RKO (cell line): Measurements from ENCODE around the gene ZNF512B.
"Not testable (repeated sequence)": the region's sequence is repeated elsewhere in the genome, so short reads cannot be mapped to it uniquely, and the experiment has no call there.

ENCODE experiments used
- DNase-seq: peaks from one replicate; pipeline ENCODE4 v3.0.0-alpha.2; 2016; ENCODE audit warnings: low spot score

ZNF512B gene, protein sequence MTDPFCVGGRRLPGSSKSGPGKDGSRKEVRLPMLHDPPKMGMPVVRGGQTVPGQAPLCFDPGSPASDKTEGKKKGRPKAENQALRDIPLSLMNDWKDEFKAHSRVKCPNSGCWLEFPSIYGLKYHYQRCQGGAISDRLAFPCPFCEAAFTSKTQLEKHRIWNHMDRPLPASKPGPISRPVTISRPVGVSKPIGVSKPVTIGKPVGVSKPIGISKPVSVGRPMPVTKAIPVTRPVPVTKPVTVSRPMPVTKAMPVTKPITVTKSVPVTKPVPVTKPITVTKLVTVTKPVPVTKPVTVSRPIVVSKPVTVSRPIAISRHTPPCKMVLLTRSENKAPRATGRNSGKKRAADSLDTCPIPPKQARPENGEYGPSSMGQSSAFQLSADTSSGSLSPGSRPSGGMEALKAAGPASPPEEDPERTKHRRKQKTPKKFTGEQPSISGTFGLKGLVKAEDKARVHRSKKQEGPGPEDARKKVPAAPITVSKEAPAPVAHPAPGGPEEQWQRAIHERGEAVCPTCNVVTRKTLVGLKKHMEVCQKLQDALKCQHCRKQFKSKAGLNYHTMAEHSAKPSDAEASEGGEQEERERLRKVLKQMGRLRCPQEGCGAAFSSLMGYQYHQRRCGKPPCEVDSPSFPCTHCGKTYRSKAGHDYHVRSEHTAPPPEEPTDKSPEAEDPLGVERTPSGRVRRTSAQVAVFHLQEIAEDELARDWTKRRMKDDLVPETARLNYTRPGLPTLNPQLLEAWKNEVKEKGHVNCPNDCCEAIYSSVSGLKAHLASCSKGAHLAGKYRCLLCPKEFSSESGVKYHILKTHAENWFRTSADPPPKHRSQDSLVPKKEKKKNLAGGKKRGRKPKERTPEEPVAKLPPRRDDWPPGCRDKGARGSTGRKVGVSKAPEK

DNA sequence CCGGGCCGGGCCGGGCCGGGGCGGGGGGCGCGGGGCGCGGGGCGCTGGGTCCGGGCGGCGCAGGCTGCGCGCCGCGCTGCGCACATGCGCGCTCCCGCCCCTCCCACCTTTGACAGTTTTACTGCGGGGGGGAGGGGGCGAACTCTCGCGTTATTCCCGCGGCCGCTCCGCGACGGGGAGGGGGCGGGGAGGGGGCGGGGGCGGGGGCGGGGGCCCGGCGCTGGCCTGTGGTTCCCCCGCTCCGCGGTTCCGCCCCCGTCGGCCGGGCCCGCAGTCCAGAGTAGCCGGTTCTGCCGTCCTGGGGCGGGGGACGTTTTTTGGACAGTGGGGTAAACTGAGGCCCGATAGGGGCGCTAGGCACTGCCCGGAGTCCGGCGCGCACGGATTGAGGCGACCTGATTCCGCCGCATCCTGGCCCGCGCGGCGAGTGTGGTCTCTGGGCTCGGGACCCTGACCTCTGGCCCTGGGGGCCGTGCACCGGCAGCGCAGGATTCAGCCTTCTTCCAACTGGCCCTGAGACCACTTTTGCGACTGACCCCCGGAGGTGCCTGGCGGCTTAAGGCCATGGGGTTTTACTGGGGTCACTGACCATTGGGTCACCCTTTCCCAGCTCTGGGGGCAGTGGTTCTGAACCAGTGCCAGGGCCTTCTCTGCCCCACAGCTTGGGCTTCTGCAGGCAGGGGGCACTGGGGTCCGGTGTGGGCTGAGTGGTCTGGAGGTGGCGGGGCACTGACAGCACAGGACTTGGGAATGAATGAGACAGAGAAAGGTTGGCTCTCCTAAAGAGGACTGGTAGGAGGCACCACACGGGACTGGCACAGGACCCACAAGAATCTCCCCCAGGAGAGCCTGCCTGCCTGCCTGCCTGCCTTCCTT, at the start of gene ZNF512B:
TSS of gene ZNF512B (minus strand) at position 93 of the 876 bp plus-strand sequence. CDS start 1,980 bp downstream, outside the sequence.
- no peak for DNase-seq

DNA sequence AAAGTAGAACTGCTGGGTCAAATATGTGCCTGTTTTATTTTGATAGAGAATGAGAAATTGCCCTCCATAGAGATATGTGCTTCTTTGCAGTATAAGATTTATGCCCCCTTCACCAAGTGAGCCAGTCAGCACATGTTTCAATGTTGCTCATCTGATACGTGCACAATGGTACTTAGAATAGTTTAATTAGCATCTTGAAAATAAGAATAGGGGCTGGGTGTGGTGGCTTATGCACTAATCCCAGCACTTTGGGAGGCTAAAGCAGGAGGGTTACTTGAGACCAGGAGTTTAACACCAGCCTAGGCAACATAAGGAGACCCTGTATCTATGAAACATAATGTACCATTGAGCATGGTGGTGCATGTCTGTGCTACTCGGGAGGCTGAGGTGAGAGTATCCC, 45.9 kb upstream of the ZNF512B start:
- no peak for DNase-seq

DNA sequence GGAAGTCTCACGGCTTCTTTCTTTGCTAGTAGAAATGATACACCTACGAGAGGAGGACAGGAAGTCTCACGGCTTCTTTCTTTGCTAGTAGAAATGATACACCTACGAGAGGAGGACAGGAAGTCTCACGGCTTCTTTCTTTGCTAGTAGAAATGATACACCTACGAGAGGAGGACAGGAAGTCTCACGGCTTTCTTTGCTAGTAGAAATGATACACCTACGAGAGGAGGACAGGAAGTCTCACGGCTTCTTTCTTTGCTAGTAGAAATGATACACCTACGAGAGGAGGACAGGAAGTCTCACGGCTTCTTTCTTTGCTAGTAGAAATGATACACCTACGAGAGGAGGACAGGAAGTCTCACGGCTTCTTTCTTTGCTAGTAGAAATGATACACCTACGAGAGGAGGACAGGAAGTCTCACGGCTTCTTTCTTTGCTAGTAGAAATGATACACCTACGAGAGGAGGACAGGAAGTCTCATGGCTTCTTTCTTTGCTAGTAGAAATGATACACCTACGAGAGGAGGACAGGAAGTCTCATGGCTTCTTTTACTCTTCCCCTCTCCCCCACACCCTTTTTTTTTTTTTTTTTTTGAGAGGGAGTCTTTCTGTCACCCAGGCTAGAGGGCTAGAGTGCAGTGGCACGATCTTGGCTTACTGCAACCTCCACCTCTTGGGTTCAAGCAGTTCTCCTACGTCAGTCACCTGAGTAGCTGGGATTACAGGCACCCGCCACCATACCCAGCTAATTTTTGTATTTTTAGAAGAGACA, 42.8 kb upstream of the ZNF512B start:
- not testable (repeated sequence) for DNase-seq

DNA sequence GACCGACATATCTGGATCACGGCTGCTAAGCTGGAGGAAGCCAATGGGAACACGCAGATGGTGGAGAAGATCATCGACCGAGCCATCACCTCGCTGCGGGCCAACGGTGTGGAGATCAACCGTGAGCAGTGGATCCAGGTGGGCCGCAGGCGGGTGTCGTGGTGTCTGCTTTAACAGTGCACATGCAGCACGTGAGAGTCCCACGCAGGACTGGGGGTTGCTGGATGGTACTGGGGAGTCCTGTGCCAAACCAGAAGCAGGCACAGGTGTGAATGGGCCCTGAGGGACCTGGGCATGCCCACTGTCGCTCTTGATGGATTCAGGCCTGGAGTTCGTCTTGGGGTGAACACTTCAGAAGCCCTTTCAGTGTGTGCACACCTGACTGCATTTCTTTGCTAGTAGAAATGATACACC, 41.6 kb upstream of the ZNF512B start:
- DNase-seq: no peak

DNA sequence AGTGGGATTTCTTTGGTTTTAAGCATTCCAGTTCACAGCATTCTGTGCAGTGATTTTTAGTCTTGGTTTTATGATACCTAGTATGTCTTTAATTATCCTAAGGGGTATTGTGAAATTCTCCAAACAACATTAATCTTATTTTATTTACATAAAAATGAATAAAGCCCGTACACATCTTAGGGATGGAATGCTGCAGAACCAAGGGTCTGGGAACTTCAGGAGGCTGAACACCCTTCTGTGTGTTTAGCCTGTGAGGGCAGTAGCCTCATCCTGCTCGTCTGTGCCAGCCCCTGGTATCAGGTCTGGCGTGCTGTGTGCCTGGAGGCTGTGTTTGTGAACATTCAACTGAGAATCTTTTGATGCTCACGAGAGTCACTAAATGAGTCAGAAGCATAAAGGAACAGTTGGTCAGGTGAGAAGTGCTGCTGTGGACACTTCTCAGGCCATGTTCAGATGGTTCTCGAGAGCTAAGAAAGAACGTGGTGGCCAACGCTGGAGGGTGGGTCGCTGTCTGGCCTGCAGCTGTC, 41.0 kb upstream of the ZNF512B start:
- no peak for DNase-seq

DNA sequence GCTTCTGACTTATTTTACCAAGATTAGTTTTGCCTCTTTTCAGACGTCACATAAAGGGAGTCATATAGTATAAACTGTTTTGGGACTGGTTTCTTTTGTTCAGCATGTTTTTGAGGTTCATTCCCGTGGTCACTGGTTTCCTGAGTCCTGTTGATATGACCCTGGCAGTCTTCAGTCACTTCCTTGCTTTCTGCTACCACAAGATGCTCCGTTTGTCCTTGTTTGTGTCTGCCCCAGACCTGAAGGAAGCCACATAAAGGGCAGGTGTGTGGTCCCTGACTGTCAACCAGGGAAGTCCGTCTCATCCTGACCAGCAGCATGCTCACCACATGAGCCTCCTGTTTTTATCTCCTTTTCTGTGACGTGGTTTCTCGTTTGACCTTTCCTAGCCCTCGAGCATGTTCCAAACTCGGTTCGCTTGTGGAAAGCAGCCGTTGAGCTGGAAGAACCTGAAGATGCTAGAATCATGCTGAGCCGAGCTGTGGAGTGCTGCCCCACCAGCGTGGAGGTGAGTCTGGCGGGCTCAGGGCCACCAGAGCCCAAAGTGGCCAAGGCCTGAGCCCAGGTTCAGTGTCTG, 40.2 kb upstream of the ZNF512B start:
- DNase-seq: no peak

DNA sequence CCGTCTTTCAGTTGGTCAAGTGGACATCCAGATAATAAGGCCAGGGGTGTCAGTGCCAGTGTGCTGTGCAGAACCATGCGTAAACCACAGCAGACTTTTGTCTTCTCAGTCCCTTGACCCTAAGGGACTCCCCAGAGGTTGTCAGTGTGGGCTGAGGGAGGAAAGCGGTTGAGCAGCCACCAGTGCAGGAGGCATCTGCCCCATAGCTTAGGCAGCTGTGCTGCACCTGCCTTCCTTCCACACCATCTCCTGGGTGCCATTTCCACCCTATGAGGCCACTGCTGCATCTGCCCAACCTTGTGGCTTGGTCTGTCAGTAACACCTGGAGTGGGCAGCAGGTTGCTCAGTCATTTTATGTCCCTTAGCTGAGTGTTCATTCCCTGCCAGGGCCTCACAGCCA, 37.2 kb upstream of the ZNF512B start:
- DNase-seq: no peak

DNA sequence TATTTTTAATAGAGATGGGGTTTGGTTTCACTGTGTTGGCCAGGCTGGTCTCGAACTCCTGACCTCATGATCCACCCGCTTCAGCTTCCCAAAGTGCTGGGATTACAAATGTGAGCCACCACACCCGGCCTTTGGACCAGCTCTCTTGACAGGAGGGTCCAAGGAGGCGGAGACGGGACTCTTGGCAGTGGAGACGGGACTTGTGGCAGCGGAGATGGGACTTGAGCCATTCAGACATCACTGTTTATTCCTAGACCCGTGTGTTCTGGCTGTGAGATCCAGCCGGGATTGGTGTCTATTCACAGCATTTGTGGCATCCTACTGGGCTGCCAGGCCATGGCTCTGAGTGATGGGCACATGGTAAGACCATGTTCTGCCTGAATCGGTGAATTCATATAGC, 36.8 kb upstream of the ZNF512B start:
- no peak for DNase-seq

DNA sequence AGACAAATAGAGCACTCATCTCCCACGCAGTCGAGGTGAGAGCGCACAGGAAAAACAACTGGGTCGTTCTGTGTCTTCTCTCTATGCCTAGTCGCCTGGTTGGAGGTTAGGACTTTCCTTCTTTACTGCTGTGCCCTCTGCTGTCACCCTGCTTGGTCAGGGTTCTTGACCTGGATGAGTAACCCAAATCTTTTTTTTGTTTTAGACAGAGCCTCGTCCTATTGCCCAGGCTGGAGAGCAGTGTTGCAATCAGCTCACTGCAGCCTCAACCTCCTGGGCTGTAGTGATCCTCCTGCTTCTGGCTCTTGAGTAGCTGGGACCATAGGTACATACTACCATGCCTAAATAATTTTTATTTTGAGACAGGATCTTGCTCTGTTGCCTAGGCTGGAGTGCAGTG, 35.7 kb upstream of the ZNF512B start:
- no peak for DNase-seq

DNA sequence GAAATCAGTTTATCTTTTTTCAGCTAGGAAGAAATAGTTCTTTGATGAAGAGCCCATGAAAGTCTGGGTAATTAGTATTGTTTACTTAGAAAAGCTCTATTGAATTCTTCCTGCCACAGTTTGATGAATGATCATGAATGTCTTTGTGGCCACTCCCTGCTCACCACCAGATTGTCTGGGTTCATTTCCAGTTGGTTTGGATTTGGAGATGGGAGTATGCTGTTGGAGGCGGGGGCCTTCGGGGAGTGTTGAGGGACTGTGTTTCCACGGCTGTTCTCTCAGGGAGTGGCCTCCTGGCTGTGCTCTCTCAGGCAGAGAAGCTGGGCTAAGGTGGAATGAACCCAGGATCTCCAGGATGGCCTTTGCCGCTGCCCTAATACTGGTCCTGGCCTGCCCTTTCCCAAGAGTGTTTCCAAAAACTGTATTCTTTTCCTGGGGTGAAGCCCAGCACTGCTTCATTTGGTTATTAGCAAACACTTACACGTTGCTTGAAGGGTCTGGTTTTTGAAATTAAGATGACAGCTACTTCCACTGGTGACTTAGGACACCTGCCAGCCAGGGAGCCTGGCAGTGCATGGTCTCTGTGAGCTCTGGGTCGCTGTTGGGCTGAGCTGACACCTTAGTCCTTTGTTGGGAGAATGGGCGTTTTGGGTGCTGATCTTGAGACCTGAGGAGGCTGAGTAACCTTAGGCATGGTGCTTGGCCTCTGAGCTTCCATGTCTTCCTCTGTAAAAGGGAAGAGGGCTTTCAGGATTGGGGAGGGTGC, 34.4 kb upstream of the ZNF512B start:
- DNase-seq: no peak

DNA sequence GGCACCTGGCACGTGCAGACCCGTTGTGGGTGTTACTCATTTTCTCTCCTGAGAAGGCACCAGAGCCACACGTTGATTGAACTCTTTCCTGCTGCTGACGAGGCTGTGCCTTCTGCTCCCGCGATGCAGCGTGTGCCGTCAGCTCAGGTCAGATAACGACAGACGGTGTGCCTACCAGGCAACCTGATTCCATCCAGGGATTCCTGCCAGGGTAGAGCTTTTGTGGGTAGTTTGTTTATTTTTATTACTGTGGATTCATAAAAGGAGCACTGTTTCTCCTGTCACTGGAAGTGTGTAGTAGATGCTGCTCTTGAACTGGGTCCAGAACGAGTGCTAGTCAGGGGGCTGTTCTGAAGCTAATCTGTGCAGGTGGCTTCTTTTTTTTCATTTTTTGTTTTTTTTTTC, 31.9 kb upstream of the ZNF512B start:
- no peak for DNase-seq

DNA sequence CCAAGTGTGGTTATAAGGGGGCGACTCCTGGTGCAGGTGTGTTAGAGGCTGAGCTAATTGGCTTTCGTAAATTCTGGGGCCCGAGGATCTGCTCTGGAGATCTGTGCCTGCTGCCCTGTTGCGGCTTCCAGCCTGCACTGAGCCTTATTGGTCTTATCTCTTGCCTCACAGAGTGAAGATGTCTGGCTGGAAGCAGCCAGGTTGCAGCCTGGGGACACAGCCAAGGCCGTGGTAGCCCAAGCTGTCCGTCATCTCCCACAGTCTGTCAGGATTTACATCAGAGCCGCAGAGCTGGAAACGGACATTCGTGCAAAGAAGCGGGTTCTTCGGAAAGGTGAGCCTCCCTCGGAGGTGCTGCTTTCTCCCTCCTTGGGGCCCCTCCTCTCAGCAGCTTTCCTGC, 31.2 kb upstream of the ZNF512B start:
- no peak for DNase-seq

DNA sequence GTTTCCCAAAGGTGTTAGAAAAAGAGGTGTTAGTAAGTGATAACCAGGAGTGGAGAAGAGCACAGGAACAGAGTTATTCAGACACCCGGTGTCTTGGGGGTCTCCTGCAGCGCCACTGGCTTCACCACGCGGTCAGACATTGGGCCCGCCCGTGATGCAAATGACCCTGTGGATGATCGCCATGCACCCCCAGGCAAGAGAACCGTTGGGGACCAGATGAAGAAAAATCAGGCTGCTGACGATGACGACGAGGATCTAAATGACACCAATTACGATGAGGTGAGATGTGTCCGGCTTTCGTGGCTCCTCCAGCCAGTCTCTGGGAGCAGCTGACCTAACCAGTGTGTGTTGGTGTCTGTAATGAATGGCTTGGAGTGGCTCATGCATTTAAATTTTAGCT, 13.2 kb upstream of the ZNF512B start:
- no peak for DNase-seq

DNA sequence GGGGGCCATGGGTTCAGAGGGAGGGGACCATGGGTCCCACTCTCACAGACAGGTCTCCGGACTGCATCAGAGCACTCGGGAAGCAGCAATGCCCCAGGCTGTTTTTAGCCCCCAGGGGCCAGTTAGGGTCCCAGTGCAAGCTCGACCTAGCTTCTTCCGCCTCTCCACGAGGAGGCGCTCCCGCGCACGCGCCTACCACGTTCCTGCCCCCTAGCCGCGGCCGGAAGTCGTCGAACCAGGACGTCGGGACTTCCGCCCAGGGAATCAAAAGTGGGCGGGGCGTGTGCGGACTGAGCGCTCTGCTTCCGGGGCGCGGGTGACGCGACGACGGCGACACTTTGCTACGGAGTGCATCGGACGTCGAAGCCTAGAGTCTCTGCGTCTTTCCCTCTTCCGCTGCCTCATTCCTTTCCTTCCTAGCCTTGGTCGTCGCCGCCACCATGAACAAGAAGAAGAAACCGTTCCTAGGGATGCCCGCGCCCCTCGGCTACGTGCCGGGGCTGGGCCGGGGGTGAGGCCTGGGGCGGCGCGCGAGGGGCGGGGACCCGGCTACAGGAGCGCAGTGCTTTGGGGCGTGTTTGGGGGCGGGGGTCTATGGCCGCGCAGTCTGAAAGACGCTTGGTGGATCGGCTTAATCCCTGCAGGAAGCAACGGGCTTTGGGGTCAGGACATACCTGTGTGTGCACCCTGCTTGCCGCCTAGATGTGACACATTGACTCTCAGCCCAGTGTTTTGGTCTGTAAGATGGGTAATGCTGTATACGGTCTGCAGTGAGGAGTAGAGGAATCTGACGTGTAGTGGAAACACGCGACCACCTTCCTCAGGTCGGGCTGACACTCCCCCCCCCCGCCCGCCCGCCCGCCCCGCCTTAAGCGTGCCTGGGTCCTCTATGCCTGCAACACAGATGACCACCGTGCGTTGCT, 11.3 kb upstream of the ZNF512B start, which contains the start of gene PRPF6:
TSS of gene PRPF6 (plus strand) at position 327 of the 923 bp plus-strand sequence. CDS start at position 441, 114 bp downstream.
- peak; percentile 99 for DNase-seq

DNA sequence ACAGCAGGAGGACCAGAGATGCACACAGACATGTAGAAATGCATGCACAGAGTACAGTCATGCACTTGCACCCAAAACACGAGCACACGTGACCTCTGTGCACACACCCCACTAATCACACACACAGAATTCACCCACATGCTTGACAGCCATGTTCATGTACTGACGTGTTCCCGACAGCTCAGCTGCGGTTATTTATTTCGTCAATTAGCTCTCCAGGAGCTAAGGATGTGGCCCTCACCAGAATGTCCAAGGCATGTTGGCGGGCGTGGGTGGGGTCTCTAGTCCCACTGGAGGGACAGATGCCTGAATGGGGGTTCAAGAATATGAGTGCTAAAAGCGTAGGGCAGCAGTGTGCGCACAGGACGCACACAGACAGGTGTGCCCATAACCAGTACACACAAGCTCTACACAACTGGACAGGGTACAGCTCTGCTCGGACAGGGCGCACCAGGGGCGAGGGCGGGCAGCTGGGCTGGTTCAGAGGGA, 10.6 kb upstream of the ZNF512B start:
- DNase-seq: peak; percentile 90

DNA sequence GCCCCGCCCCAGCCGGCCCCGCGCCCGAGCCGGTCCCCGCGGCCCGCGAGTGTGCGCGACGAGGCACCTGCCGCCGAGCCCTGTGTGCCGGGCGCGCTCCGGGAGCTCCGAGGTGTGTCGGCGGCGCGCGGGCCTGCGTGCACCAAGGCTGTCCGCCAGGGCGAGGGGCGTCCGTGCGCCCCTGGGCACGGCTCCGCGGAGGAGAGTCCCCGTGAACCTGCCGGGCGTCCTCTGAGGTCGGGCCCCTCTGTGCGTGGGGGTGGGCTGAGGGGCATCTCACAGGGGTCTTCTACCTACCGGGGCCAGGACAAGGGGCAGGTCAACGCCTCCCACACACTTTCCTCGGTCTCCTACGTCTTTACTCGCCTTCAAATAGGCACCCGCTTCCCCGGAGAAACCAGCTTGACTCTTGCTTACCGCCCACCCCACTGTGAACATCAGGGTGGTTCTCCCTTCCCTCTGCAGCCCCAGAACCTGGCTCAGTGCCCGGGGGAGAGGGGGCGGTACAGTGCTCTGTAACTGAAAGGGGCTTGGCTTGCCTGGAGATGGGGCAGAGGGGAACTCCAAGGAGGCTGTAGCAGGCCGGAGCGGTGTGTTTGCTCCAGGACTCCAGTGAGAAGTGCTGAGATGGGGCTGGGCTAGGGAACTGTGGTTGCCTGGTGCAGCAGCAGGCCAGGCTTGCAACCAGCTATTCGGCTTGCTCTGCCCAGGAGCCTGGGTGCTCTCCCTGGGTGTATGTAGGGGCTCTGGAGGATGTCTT, 10.0 kb upstream of the ZNF512B start, which contains the start of gene SAMD10:
TSS of gene SAMD10 (minus strand) at position 86 of the 760 bp plus-strand sequence. CDS start 175 bp downstream, outside the sequence.
- DNase-seq: peak; percentile 80

DNA sequence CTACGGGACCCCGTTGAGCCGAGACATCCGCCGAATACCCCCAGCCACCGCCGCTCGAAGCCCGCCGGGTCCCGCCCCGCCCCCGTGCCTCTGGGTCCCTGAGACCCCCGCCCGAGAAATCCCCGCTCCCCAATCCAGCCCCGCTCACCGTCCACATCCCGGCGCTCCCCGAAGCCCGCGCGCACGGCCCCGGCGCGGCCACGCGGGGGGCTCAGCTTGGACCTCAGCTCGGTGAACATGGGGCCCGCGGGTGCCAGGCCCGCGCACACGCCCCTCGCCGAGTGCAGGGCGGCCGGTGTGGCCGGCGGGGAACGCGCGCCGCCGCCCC, 9.5 kb upstream of the ZNF512B start:
- DNase-seq: no peak
